ENCODE data around the gene SHLD1.
"Not testable (repeated sequence)": the region's sequence is repeated elsewhere in the genome, so short reads cannot be mapped to it uniquely, and the experiment has no call there.

- TF ChIP-seq SP1 (IDR thresholded peaks at IDR 0.05; ENCODE audit: low read depth); POLR2A (IDR thresholded peaks at IDR 0.05; ENCODE audit: borderline replicate concordance, extremely low read depth, insufficient read depth, insufficient read length); EZH2 (IDR thresholded peaks at IDR 0.05); CTCF (IDR thresholded peaks at IDR 0.05 in 2 of 3, conservative IDR thresholded peaks at IDR 0.05 in 1 of 3; ENCODE audit: borderline replicate concordance in 1 of 3, insufficient read depth in 1 of 3, low read depth in 2 of 3, low read length in 2 of 3); CEBPB (IDR thresholded peaks at IDR 0.05; ENCODE audit: low read depth); JUND (IDR thresholded peaks at IDR 0.05); EZH2phosphoT487 (IDR thresholded peaks at IDR 0.05; ENCODE audit: borderline replicate concordance); CBX3 (IDR thresholded peaks at IDR 0.05; ENCODE audit: low read depth); REST (IDR thresholded peaks at IDR 0.05; ENCODE audit: low read depth); YY1 (IDR thresholded peaks at IDR 0.05; ENCODE audit: extremely low read depth, insufficient replicate concordance, low read depth, low read length): not testable (repeated sequence)
Measured at GRCh38 chr20:5803754-5804303, 53.6 kb downstream of the SHLD1 start.

All from HCT116 (cell line).